ENCODE results near the gene SLC25A53.

- TF ChIP-seq, protein P1, sequence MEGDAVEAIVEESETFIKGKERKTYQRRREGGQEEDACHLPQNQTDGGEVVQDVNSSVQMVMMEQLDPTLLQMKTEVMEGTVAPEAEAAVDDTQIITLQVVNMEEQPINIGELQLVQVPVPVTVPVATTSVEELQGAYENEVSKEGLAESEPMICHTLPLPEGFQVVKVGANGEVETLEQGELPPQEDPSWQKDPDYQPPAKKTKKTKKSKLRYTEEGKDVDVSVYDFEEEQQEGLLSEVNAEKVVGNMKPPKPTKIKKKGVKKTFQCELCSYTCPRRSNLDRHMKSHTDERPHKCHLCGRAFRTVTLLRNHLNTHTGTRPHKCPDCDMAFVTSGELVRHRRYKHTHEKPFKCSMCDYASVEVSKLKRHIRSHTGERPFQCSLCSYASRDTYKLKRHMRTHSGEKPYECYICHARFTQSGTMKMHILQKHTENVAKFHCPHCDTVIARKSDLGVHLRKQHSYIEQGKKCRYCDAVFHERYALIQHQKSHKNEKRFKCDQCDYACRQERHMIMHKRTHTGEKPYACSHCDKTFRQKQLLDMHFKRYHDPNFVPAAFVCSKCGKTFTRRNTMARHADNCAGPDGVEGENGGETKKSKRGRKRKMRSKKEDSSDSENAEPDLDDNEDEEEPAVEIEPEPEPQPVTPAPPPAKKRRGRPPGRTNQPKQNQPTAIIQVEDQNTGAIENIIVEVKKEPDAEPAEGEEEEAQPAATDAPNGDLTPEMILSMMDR (IDR thresholded peaks at IDR 0.05), result no peak
- TF ChIP-seq POLR2AphosphoS5 (IDR thresholded peaks at IDR 0.05) (no peak), EP300 (IDR thresholded peaks at IDR 0.05; ENCODE audit: low read depth) (no peak), POLR2A (IDR thresholded peaks at IDR 0.05) (no peak)
Observed at GRCh38 chrX:104137496-104137895, 19.3 kb downstream of the SLC25A53 start.

Measured in transverse colon (tissue), 4 donors.